Mammary epithelial cell (primary cell): ENCODE measurements around the gene NAPEPLD.

Source experiments
- CTCF ChIP-seq, 2 donors: IDR thresholded peaks in 1 of 2; conservative IDR thresholded peaks in 1 of 2; 2 replicates each; pipeline ENCODE4 v1.5.1; 2011 to 2012; ENCODE audit warnings: inconsistent platforms in 2 of 2, low read length in 2 of 2, mild to moderate bottlenecking in 2 of 2, control low read depth in 1 of 2, low read depth in 1 of 2; ENCODE audit not compliant: insufficient read depth in 1 of 2; ENCODE audit errors: extremely low read depth in 1 of 2
- EZH2 ChIP-seq: IDR thresholded peaks from 2 replicates; pipeline ENCODE4 v1.6.1; 2012; ENCODE audit warnings: low read length, inconsistent platforms, borderline replicate concordance

GRCh38 chr7:103100348-103100747 is 48.6 kb downstream of the NAPEPLD start:
- TF ChIP-seq CTCF (conservative IDR thresholded peaks at IDR 0.05 in 1 of 2, IDR thresholded peaks at IDR 0.05 in 1 of 2; ENCODE audit: extremely low read depth in 1 of 2, insufficient read depth in 1 of 2, low read depth in 1 of 2, low read length in 2 of 2) (no peak), EZH2 (no peak)
